ENCODE measurements around the gene NRN1L. TPM values are rescaled to one million over a fixed set of nuclear protein-coding genes. Genes with fewer than 3 reads are reported as not detected.
"Not testable (repeated sequence)": the region's sequence is repeated elsewhere in the genome, so short reads cannot be mapped to it uniquely, and the experiment has no call there.

The NRN1L gene
- total RNA-seq, 1 experiment from 2014 or later, result not detected

DNA sequence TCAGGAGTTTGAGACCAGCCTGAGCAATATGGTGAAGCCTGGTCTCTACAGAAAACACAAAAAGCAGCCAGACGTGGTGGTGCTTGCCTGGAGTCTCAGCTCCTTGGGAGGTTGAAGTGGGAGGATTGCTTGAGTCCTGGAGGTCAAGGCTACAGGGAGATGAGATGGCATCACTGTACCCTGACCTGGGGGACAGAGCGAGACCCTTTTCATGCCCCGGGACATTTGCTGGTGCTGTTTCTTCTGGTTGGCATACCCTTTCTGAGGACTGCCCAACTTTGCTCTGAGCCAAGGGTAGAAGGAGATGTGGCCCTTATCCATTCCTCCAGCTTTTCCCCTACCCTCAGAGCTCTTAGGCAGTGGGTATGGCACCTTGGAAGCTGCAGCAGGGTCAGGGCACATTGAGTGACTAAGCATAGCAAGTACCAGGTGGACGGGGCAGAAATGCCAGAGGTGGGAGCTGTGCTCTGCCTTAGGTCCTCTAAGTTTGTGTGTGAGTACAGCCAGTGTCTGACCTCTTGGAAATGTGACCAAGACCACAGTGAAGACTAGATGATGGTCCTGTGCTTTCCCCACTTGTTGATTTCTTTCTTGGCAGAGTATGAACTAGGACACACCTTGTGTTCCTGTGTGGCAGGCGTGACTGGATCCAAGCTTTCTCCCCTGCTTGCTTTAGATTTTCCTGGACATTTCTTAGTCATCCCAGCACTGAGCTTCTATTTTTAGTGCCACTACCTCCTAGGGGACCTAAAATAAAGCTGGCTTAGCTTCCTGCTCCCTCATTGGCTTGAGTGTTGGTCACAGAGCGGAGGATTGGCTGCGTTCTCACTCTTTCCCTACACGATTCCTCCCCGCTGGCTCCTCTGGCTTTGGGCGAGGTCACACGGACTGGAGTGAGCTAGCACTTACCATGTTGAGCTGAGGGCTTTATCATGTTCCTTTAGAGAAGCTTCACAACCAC is 21.8 kb upstream of the NRN1L start:
- peak overlapping the region; percentile 11 for H3K4me3 Mint-ChIP-seq (ENCODE audit: unreplicated experiment)
- peak; percentile 60 for DNase-seq (ENCODE audit: unreplicated experiment)
- TF ChIP-seq, protein P1, sequence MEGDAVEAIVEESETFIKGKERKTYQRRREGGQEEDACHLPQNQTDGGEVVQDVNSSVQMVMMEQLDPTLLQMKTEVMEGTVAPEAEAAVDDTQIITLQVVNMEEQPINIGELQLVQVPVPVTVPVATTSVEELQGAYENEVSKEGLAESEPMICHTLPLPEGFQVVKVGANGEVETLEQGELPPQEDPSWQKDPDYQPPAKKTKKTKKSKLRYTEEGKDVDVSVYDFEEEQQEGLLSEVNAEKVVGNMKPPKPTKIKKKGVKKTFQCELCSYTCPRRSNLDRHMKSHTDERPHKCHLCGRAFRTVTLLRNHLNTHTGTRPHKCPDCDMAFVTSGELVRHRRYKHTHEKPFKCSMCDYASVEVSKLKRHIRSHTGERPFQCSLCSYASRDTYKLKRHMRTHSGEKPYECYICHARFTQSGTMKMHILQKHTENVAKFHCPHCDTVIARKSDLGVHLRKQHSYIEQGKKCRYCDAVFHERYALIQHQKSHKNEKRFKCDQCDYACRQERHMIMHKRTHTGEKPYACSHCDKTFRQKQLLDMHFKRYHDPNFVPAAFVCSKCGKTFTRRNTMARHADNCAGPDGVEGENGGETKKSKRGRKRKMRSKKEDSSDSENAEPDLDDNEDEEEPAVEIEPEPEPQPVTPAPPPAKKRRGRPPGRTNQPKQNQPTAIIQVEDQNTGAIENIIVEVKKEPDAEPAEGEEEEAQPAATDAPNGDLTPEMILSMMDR (IDR thresholded peaks at IDR 0.05; ENCODE audit: unreplicated experiment), result no peak
- intact Hi-C loops (cut with micrococcal nuclease), result no loop called here
- peaks cover 33% of the 10 kb centered on the region for H3K4me1 Mint-ChIP-seq (ENCODE audit: insufficient read depth, unreplicated experiment)
- H3K36me3 Mint-ChIP-seq (ENCODE audit: insufficient read depth, unreplicated experiment), result peaks cover 62% of the 10 kb centered on the region
- no peaks in the 10 kb centered on the region for H3K9me3 Mint-ChIP-seq (ENCODE audit: unreplicated experiment)
- POLR2A ChIA-PET, result interaction anchor here (0.6 to 9.4 kb wide), 13 partner anchors 8 to 229 kb away, joined by 3 to 141 read pairs (median 6); partner anchors contain the start of genes CENPT, DDX28, DUS2 and EDC4
- BruUV-seq (replicated peaks), result no TSS peak
- H3K27ac Mint-ChIP-seq (ENCODE audit: low read depth, unreplicated experiment), result peak overlapping the region; percentile 96
- H3K27me3 Mint-ChIP-seq (ENCODE audit: insufficient read depth, unreplicated experiment), result no peaks in the 10 kb centered on the region
- CTCF ChIA-PET, result interaction anchor here (0.6 to 7.5 kb wide), 17 partner anchors 10 to 372 kb away, joined by 3 to 54 read pairs (median 3); partner anchors contain the start of genes NRN1L, NUTF2, RIPOR1 and TSNAXIP1

DNA sequence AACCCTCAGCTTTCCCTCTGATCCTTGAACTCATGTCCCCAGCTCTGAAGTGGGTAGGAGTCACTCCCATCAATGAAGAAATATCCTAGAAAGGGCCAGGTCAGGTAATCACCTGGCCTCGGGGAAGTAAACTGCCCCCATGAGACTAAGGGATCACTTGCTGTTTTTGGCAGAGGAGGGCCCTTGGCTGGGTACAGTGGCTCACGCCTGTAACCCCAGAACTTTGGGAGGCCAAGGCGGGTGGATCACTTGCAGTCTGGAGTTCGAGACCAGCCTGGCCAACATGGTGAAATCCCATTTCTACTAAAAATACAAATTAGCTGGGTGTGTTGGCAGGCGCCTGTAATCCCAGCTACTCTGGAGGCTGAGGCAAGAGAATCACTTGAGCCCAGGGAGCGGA is 20.6 kb upstream of the NRN1L start:
- Mint-ChIP-seq H3K36me3 (ENCODE audit: insufficient read depth, unreplicated experiment) (peaks cover 69% of the 10 kb centered on the region), H3K4me1 (ENCODE audit: insufficient read depth, unreplicated experiment) (peaks cover 26% of the 10 kb centered on the region), H3K27ac (ENCODE audit: low read depth, unreplicated experiment) (peak overlapping the region; percentile 96)
- H3K9me3 Mint-ChIP-seq (ENCODE audit: unreplicated experiment); intact Hi-C loops (cut with micrococcal nuclease); H3K27me3 Mint-ChIP-seq (ENCODE audit: insufficient read depth, unreplicated experiment); H3K4me3 Mint-ChIP-seq (ENCODE audit: unreplicated experiment); BruUV-seq (replicated peaks); DNase-seq (ENCODE audit: unreplicated experiment): not testable (repeated sequence)
- ChIA-PET CTCF (interaction anchor here (0.6 to 7.5 kb wide), 5 partner anchors 18 to 219 kb away, joined by 3 to 54 read pairs (median 3); partner anchors contain the start of gene CARMIL2), POLR2A (interaction anchor here (1.2 to 9.4 kb wide), 3 partner anchors 17 to 72 kb away, joined by 3 to 141 read pairs (median 9); partner anchors contain the start of genes CENPT, NUTF2 and PSMB10)

DNA sequence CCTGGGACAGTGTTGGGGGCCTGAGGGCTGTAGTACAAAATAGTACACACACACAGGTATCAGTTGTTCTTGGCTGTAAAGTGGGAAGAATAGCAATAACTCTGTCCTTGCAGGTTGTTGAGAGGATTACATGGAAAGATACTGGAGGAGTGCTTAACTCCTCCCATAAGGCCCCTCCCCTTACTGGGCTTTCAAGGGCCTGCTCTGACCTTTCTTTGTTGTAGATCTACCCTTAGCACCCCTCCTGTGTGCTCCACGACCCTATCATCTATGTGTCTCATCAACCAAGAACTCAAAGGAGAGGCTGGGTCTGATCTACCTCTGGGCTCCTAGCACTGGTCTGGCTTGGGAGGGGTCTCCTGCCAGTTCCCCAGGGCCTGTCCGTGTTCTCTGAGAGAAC is 20.1 kb upstream of the NRN1L start:
- Mint-ChIP-seq H3K36me3 (ENCODE audit: insufficient read depth, unreplicated experiment) (peaks cover 69% of the 10 kb centered on the region), H3K27me3 (ENCODE audit: insufficient read depth, unreplicated experiment) (no peaks in the 10 kb centered on the region), H3K4me1 (ENCODE audit: insufficient read depth, unreplicated experiment) (peaks cover 26% of the 10 kb centered on the region), H3K27ac (ENCODE audit: low read depth, unreplicated experiment) (peak overlapping the region; percentile 96), H3K9me3 (ENCODE audit: unreplicated experiment) (no peaks in the 10 kb centered on the region), H3K4me3 (ENCODE audit: unreplicated experiment) (no peak overlapping the region)
- BruUV-seq (replicated peaks), result no TSS peak
- ChIA-PET POLR2A (interaction anchor here (9.4 kb wide), 1 partner anchor 18 kb away, joined by 141 read pairs; the partner anchor contains the start of genes CENPT and NUTF2), CTCF (interaction anchor here (0.6 to 7.5 kb wide), 6 partner anchors 12 to 220 kb away, joined by 3 to 54 read pairs (median 3); partner anchors contain the start of gene CARMIL2)
- TF ChIP-seq, protein P1 (IDR thresholded peaks at IDR 0.05; ENCODE audit: unreplicated experiment), result no peak
- DNase-seq (ENCODE audit: unreplicated experiment), result no peak
- intact Hi-C loops (cut with micrococcal nuclease), result no loop called here

DNA sequence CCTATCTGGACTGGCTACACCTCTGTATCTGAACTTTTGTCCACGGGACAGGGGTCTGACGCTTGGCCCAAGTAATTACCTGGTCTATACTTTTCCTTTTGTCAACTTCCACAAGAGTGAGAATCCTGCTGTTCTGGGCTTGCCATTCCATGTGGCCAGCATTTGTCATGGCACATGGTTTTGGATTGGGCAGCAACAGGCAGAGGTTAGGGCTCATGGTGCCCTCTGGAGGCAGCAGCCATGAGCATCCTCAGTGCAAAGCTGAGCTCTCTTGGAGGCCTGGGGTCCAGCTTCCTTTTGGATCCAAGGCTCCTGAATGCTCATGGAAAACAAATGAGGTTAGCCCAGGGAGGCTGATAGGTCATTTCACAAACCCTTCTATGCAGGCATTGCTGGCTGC is 19.4 kb upstream of the NRN1L start:
- Mint-ChIP-seq H3K9me3 (ENCODE audit: unreplicated experiment) (no peaks in the 10 kb centered on the region), H3K27me3 (ENCODE audit: insufficient read depth, unreplicated experiment) (no peaks in the 10 kb centered on the region), H3K36me3 (ENCODE audit: insufficient read depth, unreplicated experiment) (peaks cover 71% of the 10 kb centered on the region), H3K27ac (ENCODE audit: low read depth, unreplicated experiment) (peak overlapping the region; percentile 96), H3K4me1 (ENCODE audit: insufficient read depth, unreplicated experiment) (peaks cover 27% of the 10 kb centered on the region), H3K4me3 (ENCODE audit: unreplicated experiment) (no peak overlapping the region)
- peak; percentile 63 for DNase-seq (ENCODE audit: unreplicated experiment)
- ChIA-PET POLR2A (interaction anchor here (0.6 to 9.4 kb wide), 3 partner anchors 19 to 248 kb away, joined by 3 to 141 read pairs (median 4); partner anchors contain the start of genes CENPT and NUTF2), CTCF (interaction anchor here (0.6 to 7.5 kb wide), 6 partner anchors 11 to 49 kb away, joined by 3 to 54 read pairs (median 3); no protein-coding TSS in a partner anchor)
- no TSS peak for BruUV-seq (replicated peaks)
- intact Hi-C loops (cut with micrococcal nuclease), result loop anchor here (1.0 kb wide), 2 partner anchors 21 to 49 kb away; no protein-coding TSS in a partner anchor
- TF ChIP-seq, protein P1 (IDR thresholded peaks at IDR 0.05; ENCODE audit: unreplicated experiment), result peak; percentile 39
